ENCODE data around the gene CAMKK2.
"Not testable (repeated sequence)": the region's sequence is repeated elsewhere in the genome, so short reads cannot be mapped to it uniquely, and the experiment has no call there.

DNA sequence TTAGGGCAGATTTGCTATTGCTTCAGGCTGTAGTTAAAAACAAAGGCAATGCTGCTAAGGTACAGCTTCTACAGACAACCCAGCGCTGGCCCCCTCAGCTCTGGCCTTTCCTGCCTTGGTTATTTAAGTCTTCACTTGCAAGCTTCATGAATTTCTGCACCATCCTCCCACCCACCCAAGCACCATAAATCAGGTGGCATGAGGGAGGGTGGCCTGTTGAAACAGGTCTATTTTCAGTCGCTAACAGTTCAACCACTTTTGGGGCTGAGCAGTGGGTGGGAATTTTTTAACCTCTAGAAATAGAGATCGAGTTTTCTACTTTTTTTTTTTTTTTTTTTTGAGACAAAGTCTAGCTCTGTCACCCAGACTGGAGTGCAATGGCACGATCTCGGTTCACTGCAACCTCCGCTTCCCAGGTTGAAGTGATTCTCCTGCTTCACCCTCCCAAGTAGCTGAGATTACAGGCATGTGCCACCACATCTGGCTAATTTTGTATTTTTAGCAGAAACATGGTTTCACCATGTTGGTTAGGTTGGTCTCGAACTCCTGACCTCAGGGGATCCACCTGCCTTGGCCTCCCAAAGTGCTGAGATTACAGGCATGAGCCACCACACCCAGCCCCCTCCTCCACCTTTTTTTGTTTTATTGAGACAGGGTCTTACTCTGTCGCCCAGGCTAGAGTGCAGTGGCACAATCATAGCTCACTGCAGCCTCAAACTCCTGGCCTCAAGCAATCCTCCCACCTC, 38.6 kb downstream of the CAMKK2 start:
- not testable (repeated sequence) for TF ChIP-seq POLR2A, CTCF (IDR thresholded peaks at IDR 0.05)

Data from thyroid gland (tissue), 4 donors.